ENCODE results near the gene ZNF780B.

DNA sequence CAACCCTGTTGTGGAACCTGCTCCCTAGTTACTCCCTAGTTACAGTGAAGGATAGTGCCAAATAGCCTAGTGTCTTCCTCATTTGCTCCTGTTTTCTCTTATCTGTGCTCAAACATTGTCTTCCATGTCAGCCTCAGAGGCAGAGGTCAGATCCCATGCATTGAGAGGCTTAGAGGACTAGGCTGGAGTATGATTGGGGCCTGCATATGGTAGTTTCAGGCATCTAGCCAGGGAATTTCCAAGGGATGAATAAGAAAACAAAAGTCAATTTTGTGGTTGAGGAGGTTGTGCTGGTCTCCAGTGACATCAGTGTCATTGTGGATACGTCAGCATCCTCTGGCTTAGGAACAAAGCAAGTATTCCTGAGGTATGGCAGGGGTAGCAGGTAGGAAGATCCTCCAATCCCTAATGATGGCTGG, 49.7 kb downstream of the ZNF780B start:
- no peak for TF ChIP-seq TAF1 (IDR thresholded peaks at IDR 0.05; ENCODE audit: low read depth)
- TF ChIP-seq REST (IDR thresholded peaks at IDR 0.05; ENCODE audit: low read depth): no peak
- no peak for TF ChIP-seq EP300 (IDR thresholded peaks at IDR 0.05; ENCODE audit: borderline replicate concordance)
- no peak for TF ChIP-seq RAD21 (IDR thresholded peaks at IDR 0.05; ENCODE audit: low read depth)
- TF ChIP-seq CEBPB (IDR thresholded peaks at IDR 0.05): no peak
- no peak for TF ChIP-seq USF1 (IDR thresholded peaks at IDR 0.05)
